ENCODE measurements around the gene PEX19.

PEX19 gene

GRCh38 chr1:160261893-160262794 is 22.8 kb downstream of the PEX19 start, which contains the start of gene DCAF8:
DCAF8 (minus strand) TSS chr1:160262549; CDS start chr1:160244008, 18,541 bp downstream.
- peak within 1 kb of the TSS; percentile 83 to 96 (median 88) for H3K4me2 ChIP-seq
- H3K36me3 ChIP-seq, result peaks cover 8 to 23% (median 18%) of the 10 kb centered on the region in 11 experiments; a peak in 13 of 22 replicates
- peak within 1 kb of the TSS; percentile 95 to 100 (median 98) for H3K9ac ChIP-seq
- no peaks in the 10 kb centered on the region for H3K27me3 ChIP-seq
- H4K20me1 ChIP-seq, result peaks cover 0 to 20% (median 8%) of the 10 kb centered on the region in 11 experiments; a peak in 11 of 22 replicates
- H3K9me3 ChIP-seq (replicated peaks in 1 of 11), result no peaks in the 10 kb centered on the region
- TF ChIP-seq Cebpa-rat (IDR thresholded peaks at IDR 0.05), result no peak
- peaks cover 32 to 58% (median 45%) of the 10 kb centered on the region in 10 experiments for H3K4me1 ChIP-seq
- peak within 1 kb of the TSS; percentile 82 to 97 (median 92) for H3K4me3 ChIP-seq
- peak within 1 kb of the TSS; percentile 95 to 100 (median 98) for H3K27ac ChIP-seq

DNA sequence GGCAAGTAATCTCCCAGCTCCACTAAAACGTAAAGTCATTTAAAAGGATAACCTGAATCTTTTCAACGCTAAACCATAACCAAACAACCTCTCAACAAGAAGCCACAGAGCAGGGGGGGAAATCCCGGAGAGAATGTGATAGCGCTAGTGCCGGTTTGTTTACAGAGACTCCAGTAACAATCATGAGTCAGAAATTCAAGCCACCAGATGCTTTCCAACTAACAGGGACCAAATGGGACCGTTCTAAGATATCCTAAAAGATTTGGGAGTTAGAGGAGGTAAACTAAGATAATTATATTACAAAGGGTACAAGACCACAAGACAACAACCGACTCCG is 23.4 kb downstream of the PEX19 start:
- Histone ChIP-seq H3K4me3 (peak overlapping the region; percentile 82 to 97 (median 92)), H3K9me3 (replicated peaks in 1 of 11) (no peaks in the 10 kb centered on the region), H3K27me3 (no peaks in the 10 kb centered on the region), H3K36me3 (peaks cover 8 to 27% (median 18%) of the 10 kb centered on the region in 11 experiments; a peak in 15 of 22 replicates), H3K4me2 (peak overlapping the region; percentile 77 to 96 (median 85)), H4K20me1 (peaks cover 0 to 26% (median 8%) of the 10 kb centered on the region in 11 experiments; a peak in 11 of 22 replicates), H3K4me1 (peaks cover 29 to 55% (median 45%) of the 10 kb centered on the region in 10 experiments), H3K27ac (peak overlapping the region; percentile 95 to 100 (median 98)), H3K9ac (peak overlapping the region; percentile 95 to 100 (median 98))
- TF ChIP-seq Cebpa-rat (IDR thresholded peaks at IDR 0.05), result no peak

DNA sequence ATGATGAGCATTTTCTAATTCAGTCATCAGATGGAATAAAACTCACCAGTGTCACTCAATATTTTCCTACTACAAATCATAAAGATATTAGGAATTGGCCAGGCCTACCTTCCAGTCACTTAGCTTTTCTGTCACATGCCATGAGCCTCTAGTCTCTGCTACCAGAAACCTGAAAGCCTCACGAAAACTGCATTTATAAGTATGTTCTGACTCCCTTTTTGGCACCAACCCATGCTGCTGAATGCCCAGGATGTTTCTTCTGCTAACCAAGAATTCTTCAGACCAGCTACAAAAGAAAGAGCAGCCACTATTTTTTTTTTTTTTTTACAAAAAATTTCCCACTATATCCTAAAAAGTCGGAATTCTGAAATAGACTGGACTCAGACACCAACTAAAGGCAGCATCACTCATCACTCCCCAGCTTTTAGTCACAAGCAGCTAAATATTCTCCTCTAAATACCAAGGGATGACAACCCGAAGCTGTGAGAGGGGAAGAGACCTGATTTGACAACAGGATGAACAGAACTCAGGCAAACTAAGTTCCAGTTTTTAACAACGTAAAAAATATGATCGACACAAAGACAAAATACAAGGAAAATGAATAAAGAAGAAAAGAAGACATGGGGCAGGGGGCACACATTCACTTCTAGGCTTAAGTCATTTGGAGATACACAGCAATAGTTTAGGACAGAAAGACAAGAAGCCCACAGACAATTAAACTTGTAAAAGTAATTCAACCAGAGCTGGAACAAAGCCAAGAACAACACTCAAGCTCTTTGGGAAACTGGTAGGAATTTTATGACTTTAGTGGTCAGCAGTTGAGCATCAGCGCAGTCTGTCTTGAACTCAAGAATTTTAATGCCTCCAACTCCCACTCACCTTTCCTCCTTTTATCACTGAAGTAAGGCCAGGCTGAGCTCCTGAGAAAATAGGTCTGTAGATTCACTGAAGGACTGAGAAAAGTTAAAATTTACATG is 24.2 kb downstream of the PEX19 start:
- peak overlapping the region; percentile 95 to 100 (median 98); a peak in 20 of 22 replicates for H3K27ac ChIP-seq

DNA sequence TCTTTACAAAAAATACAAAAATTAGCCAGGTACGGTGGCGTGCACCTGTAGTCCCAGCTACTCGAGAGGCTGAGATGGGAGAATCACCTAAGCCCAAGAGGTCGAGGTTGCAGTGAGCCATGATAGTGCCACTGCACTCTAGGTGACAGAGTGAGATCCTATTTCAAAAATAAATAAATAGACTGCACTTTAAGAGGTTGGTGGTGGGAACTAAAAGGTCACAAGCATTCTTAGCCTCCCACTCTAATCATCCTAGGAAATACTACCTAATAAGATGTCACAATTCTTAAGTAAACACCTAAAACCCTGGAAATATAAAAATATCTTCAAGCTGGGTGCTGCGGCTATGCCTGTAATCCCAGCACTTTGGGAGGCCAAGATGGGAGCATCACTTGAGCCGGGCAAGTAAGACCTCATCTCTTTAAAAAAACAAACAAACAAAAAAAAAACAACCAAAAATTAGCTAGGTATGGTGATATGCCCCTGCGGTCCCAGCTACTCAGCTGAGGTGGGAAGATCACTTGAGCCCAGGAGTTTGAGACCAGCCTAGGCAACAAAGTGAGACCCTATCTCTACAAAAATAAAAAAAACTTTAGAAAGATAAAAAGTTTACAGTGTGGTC is 26.6 kb downstream of the PEX19 start:
- Histone ChIP-seq H3K9ac (peak overlapping the region in 1 of 11 experiments; percentile 2; a peak in 2 of 22 replicates), H3K4me1 (peaks cover 25 to 51% (median 37%) of the 10 kb centered on the region in 10 experiments), H3K4me3 (no peak overlapping the region), H3K27me3 (no peaks in the 10 kb centered on the region), H3K27ac (no peak overlapping the region), H4K20me1 (peaks cover 0 to 59% (median 22%) of the 10 kb centered on the region in 11 experiments; a peak in 11 of 22 replicates), H3K9me3 (replicated peaks in 1 of 11) (no peaks in the 10 kb centered on the region), H3K36me3 (peaks cover 26 to 55% (median 49%) of the 10 kb centered on the region in 11 experiments; a peak in 21 of 22 replicates), H3K4me2 (peak overlapping the region in 1 of 11 experiments; percentile 27; a peak in 2 of 22 replicates)
- TF ChIP-seq Cebpa-rat (IDR thresholded peaks at IDR 0.05), result no peak

More for the DNA sequence above, 24.2 kb downstream of the PEX19 start:
- H3K9me3 ChIP-seq (replicated peaks in 1 of 11), result no peaks in the 10 kb centered on the region
- TF ChIP-seq Cebpa-rat (IDR thresholded peaks at IDR 0.05), result no peak
- H4K20me1 ChIP-seq, result peaks cover 0 to 35% (median 16%) of the 10 kb centered on the region in 11 experiments; a peak in 11 of 22 replicates
- peaks cover 25 to 53% (median 39%) of the 10 kb centered on the region in 10 experiments for H3K4me1 ChIP-seq
- peak overlapping the region; percentile 95 to 100 (median 98) for H3K9ac ChIP-seq
- no peaks in the 10 kb centered on the region for H3K27me3 ChIP-seq
- H3K4me3 ChIP-seq, result peak overlapping the region; percentile 82 to 97 (median 92)
- H3K36me3 ChIP-seq, result peaks cover 8 to 34% (median 25%) of the 10 kb centered on the region in 11 experiments; a peak in 18 of 22 replicates
- H3K4me2 ChIP-seq, result peak overlapping the region; percentile 77 to 96 (median 85)

DNA sequence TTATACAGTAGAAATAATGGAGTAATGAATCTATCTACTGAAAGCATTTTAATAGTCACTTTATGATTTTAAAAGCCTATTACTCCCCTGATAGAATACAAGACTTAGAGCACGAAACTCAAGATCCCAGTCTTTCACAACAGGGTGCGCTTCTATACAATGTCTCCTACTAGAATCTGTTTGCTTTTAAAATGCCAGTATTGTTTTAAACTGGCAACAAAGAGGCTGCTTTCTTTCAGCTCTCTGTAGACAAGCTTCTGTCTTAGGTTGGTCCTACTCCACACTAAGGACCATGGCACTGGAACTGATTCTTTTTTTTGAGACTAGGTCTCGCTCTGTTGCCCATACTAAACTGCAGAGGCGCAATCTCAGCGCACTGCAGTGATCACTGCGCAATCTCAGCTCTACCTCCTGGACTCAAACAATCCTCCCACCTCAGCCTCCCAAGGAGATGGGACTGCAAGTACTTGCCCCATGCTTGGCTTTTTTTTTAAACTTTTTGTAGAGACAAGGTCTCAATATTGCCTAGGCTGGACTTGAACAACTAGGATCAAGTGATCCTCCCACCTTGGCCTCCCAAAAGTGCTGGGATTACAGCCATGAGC is 27.4 kb downstream of the PEX19 start:
- peaks cover 19 to 46% (median 31%) of the 10 kb centered on the region in 10 experiments for H3K4me1 ChIP-seq
- no peak overlapping the region for H3K27ac ChIP-seq
- no peak overlapping the region for H3K4me3 ChIP-seq
- TF ChIP-seq Cebpa-rat (IDR thresholded peaks at IDR 0.05), result no peak
- H3K9ac ChIP-seq, result peak overlapping the region in 2 of 11 experiments; percentile 1 to 2; a peak in 1 of 22 replicates
- peaks cover 0 to 66% (median 24%) of the 10 kb centered on the region in 11 experiments; a peak in 13 of 22 replicates for H4K20me1 ChIP-seq
- H3K9me3 ChIP-seq (replicated peaks in 1 of 11), result no peaks in the 10 kb centered on the region
- peaks cover 26 to 57% (median 50%) of the 10 kb centered on the region in 11 experiments; a peak in 21 of 22 replicates for H3K36me3 ChIP-seq
- peak overlapping the region in 1 of 11 experiments; percentile 27; a peak in 2 of 22 replicates for H3K4me2 ChIP-seq
- no peaks in the 10 kb centered on the region for H3K27me3 ChIP-seq

DNA sequence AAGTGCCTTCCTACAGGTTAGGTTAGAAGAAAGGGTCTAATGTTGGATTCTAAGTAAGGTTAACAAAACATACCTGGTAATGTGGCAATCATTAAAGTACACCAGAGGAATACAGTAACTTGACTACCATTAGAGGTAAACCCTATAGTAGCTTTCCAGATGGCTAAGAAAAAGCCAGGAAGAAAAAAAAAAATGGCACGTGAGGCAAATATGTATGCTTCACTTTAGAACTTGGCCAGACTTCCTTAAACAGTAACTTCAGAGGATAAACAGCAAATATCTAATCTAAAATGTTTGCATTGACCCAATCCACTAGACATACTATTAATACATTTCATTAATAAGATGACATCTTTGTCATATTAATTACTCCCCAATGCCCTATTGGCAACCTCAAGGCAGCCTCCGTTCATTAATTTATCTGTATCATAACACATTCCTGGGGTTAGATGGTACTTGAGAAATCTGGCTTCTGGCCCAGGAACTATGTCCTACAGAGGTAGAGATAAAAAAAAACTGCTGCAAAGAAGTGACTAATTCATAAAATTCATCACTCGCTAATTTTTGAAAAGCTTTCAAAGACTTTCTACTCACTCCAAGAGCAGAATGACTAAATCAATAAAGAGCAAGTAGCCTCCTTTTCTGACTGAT is 28.4 kb downstream of the PEX19 start:
- H4K20me1 ChIP-seq, result peaks cover 3 to 76% (median 33%) of the 10 kb centered on the region in 11 experiments; a peak in 19 of 22 replicates
- no peaks in the 10 kb centered on the region for H3K27me3 ChIP-seq
- H3K9ac ChIP-seq, result no peak overlapping the region; a peak in 1 of 22 replicates
- TF ChIP-seq Cebpa-rat (IDR thresholded peaks at IDR 0.05), result no peak
- H3K4me1 ChIP-seq, result peaks cover 19 to 46% (median 31%) of the 10 kb centered on the region in 10 experiments
- H3K36me3 ChIP-seq, result peaks cover 28 to 63% (median 54%) of the 10 kb centered on the region in 11 experiments
- no peak overlapping the region for H3K4me3 ChIP-seq
- no peaks in the 10 kb centered on the region for H3K9me3 ChIP-seq (replicated peaks in 1 of 11)
- H3K4me2 ChIP-seq, result peak overlapping the region in 1 of 11 experiments; percentile 1; a peak in 1 of 22 replicates
- no peak overlapping the region for H3K27ac ChIP-seq

DNA sequence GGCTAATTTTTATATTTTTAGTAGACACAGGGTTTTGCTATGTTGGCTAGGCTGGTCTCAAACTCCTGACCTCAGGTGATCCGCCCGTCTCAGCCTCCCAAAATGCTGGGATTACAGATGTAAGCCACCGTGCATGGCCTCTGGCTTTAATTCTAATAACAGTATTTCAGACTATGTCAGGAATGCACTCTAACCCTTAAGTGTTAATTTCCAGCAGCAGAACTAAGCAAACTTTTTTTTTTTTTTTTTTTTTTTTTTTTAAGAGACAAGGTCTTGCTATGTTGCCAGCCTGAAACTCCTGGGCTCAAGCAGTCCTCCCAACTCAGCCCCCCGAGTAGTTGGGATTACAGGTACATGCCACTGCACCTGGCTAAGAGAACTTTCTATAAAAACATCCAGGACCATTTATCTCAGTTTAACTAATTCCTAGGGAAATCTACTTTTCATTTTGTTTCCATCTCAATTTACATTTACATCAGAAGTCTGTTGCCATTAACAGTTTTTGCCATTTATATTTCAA is 29.1 kb downstream of the PEX19 start:
- no peaks in the 10 kb centered on the region for H3K27me3 ChIP-seq
- TF ChIP-seq Cebpa-rat (IDR thresholded peaks at IDR 0.05), result no peak
- peaks cover 10 to 83% (median 40%) of the 10 kb centered on the region in 11 experiments; a peak in 19 of 22 replicates for H4K20me1 ChIP-seq
- H3K9ac ChIP-seq, result no peak overlapping the region
- H3K9me3 ChIP-seq (replicated peaks in 1 of 11), result no peaks in the 10 kb centered on the region
- peaks cover 15 to 41% (median 27%) of the 10 kb centered on the region in 10 experiments for H3K4me1 ChIP-seq
- H3K4me2 ChIP-seq, result no peak overlapping the region
- H3K4me3 ChIP-seq, result no peak overlapping the region
- H3K27ac ChIP-seq, result no peak overlapping the region
- peaks cover 35 to 70% (median 61%) of the 10 kb centered on the region in 11 experiments for H3K36me3 ChIP-seq

All from BLaER1 treated with 17β-estradiol and CSF1 and Interleukin-3, amounts not matched to agents 10 nM and 100 nM (cell line).